GM08714 (cell line): ENCODE results near the gene RBPJL.

Experiments
- H3K4me3 ChIP-seq: fragments of 200-500 bp; sonication (Bioruptor generic); 2 replicates; pipeline ENCODE4 v1.5.1; 2014; ENCODE audit warnings: mild to moderate bottlenecking, low read length, inconsistent platforms
- ZNF274 ChIP-seq: IDR thresholded peaks from 2 replicates; pipeline ENCODE4 v1.6.1; 2012; ENCODE audit warnings: mild to moderate bottlenecking, low read depth, low read length

The RBPJL gene

GRCh38 chr20:45288376-45288775 lies 18.3 kb upstream of the RBPJL start:
- no peak overlapping the region for H3K4me3 ChIP-seq
- no peak for TF ChIP-seq ZNF274

DNA sequence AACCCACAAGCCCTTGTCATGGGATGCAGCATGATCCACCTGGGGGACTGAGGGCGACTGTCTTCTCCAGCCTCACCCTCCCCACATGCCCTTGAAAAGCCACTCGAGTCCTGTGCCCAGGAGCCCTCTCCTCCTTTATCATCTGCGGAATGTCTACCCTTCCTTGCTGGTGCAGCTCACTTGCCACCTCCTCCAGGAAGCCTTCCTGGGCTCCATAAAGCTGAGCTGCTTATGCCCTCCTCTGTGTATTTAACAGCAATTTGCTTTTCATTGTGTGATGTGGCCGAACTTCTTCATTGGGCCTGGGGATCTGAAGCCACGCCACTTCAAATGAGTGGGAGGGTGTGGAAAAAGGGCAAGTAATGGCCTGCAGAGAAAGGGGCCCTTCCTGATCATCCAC lies 17.8 kb upstream of the RBPJL start:
- no peak overlapping the region for H3K4me3 ChIP-seq
- no peak for TF ChIP-seq ZNF274

- no peak overlapping the region for H3K4me3 ChIP-seq
- TF ChIP-seq ZNF274 = no peak
Measured at GRCh38 chr20:45289942-45290676, 16.5 kb upstream of the RBPJL start.

- no peak for TF ChIP-seq ZNF274
Measured at GRCh38 chr20:45290677-45291355, 15.8 kb upstream of the RBPJL start.

GRCh38 chr20:45291526-45291925 lies 15.1 kb upstream of the RBPJL start:
- no peak overlapping the region for H3K4me3 ChIP-seq
- TF ChIP-seq ZNF274 = no peak

More at GRCh38 chr20:45290677-45291355, 15.8 kb upstream of the RBPJL start:
- no peak overlapping the region for H3K4me3 ChIP-seq

- TF ChIP-seq ZNF274 = no peak
- H3K4me3 ChIP-seq = no peak overlapping the region
Measured at GRCh38 chr20:45292343-45292742, 14.3 kb upstream of the RBPJL start.

- no peak for TF ChIP-seq ZNF274
Measured at GRCh38 chr20:45293041-45294002, 13.3 kb upstream of the RBPJL start.

GRCh38 chr20:45294003-45294368 lies 12.7 kb upstream of the RBPJL start:
- no peak for TF ChIP-seq ZNF274
- H3K4me3 ChIP-seq = no peak overlapping the region

More at GRCh38 chr20:45293041-45294002, 13.3 kb upstream of the RBPJL start:
- peak overlapping the region; percentile 39; the same call in 1 of the 2 replicates for H3K4me3 ChIP-seq

- no peak overlapping the region for H3K4me3 ChIP-seq
- TF ChIP-seq ZNF274 = no peak
Measured at GRCh38 chr20:45294659-45295058, 12.0 kb upstream of the RBPJL start.

- no peak for TF ChIP-seq ZNF274
Measured at GRCh38 chr20:45297786-45298497, 8.7 kb upstream of the RBPJL start.

DNA sequence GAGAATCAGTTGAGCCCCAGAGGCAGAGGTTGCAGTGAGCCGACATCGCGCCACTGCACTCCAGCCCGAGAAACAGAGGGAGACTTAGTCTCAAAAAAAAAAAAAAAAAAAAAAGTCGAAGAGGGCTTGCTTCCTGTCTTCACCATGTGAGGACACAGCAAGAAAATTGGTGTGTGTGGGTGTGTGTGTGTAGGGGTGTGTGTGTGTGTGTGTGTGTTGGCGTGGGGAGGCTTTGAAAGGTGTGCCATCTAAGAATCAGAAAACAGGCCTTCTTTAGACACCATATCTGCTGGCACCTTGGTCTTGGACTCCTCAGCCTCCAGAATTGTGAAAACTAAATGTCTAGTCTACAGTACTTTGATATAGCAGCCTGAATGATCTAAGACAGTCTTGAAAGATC lies 6.9 kb upstream of the RBPJL start:
- H3K4me3 ChIP-seq = no peak overlapping the region
- no peak for TF ChIP-seq ZNF274

More at GRCh38 chr20:45297786-45298497, 8.7 kb upstream of the RBPJL start:
- H3K4me3 ChIP-seq = no peak overlapping the region

- no peak overlapping the region for H3K4me3 ChIP-seq
- TF ChIP-seq ZNF274 = no peak
Measured at GRCh38 chr20:45300961-45301360, 5.7 kb upstream of the RBPJL start.

DNA sequence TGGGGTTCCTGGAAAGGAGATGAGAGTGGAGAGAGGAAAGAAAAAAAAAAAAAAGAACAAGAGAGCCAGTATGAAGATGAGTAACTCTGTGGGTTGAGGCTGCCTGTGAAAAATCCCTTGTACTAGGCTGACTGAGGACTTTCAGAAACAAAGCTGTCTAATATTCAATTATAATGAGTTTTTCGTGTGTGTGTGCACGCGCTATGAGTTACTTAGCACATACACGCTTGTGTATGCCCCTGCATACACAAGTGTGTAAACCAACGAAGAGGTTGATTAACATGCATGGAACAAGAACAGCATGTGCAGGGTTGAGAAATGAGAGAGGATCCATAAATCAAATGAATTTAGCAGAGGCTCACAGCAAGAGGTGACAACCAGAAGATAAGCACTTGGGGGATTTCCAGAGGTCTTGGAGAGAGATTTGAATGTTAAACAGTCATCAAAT lies 4.8 kb upstream of the RBPJL start:
- TF ChIP-seq ZNF274 = no peak
- H3K4me3 ChIP-seq = no peak overlapping the region
